GM18502 (cell line): ENCODE results near the gene PXDC1.
A peak's percentile ranks its signal among the peaks of the same experiment; 100 is the strongest.

Experiments
- ATAC-seq: cut with Tn5 transposase; IDR thresholded peaks from one replicate; pipeline ENCODE4 v1.9.1; 2021; ENCODE audit warnings: mild to moderate bottlenecking; ENCODE audit not compliant: unreplicated experiment, poor library complexity

PXDC1 gene

GRCh38 chr6:3749067-3749841 is 2.3 kb downstream of the PXDC1 start:
- no peak for ATAC-seq

- no peak for ATAC-seq
Measured at GRCh38 chr6:3748208-3749066, 3.1 kb downstream of the PXDC1 start.

- no peak for ATAC-seq
Measured at GRCh38 chr6:3747100-3747737, 4.3 kb downstream of the PXDC1 start.

- no peak for ATAC-seq
Measured at GRCh38 chr6:3746696-3747095, 4.8 kb downstream of the PXDC1 start.

- peak; percentile 45 for ATAC-seq
Measured at GRCh38 chr6:3746119-3746691, 5.3 kb downstream of the PXDC1 start.

- ATAC-seq: no peak
Measured at GRCh38 chr6:3745566-3746118, 5.9 kb downstream of the PXDC1 start.

- ATAC-seq: no peak
Measured at GRCh38 chr6:3744901-3745470, 6.5 kb downstream of the PXDC1 start.

- no peak for ATAC-seq
Measured at GRCh38 chr6:3744211-3744900, 7.2 kb downstream of the PXDC1 start.

GRCh38 chr6:3743541-3743940 is 8.0 kb downstream of the PXDC1 start:
- no peak for ATAC-seq

GRCh38 chr6:3742426-3743344 is 8.8 kb downstream of the PXDC1 start:
- peak; percentile 57 for ATAC-seq

GRCh38 chr6:3742076-3742425 is 9.5 kb downstream of the PXDC1 start:
- no peak for ATAC-seq

GRCh38 chr6:3741477-3741871 is 10.0 kb downstream of the PXDC1 start:
- no peak for ATAC-seq

GRCh38 chr6:3740551-3741476 is 10.7 kb downstream of the PXDC1 start:
- ATAC-seq: no peak

GRCh38 chr6:3739311-3739897 is 12.1 kb downstream of the PXDC1 start:
- no peak for ATAC-seq

- ATAC-seq: no peak
Measured at GRCh38 chr6:3738381-3739131, 13.0 kb downstream of the PXDC1 start.

GRCh38 chr6:3737831-3738210 is 13.7 kb downstream of the PXDC1 start:
- ATAC-seq: no peak
